Tibial nerve (tissue), 4 donors: ENCODE data around the gene AGBL1. TPM values are rescaled to one million over a fixed set of nuclear protein-coding genes. Genes with fewer than 3 reads are reported as not detected.

Experiments used
- DNase-seq, 2 donors: peaks; one replicate each; pipeline ENCODE4 v3.0.0-alpha.2; 2019; ENCODE audit warnings: low spot score in 2 of 2
- H3K27ac ChIP-seq, 4 donors: fragments of 200-600 bp; sonication (generic) in 3 of 4; one replicate each; pipeline ENCODE4 v1.5.1; 2017 to 2019; ENCODE audit warnings: mild to moderate bottlenecking in 1 of 4
- H3K27me3 ChIP-seq, 2 donors: fragments of 200-600 bp; sonication (generic) in 1 of 2; one replicate each; pipeline versions ENCODE4 v1.5.1 to v1.6.0; 2017 to 2019
- H3K36me3 ChIP-seq, 3 donors: fragments of 200-600 bp; sonication (generic); one replicate each; pipeline ENCODE4 v1.5.1; 2018 to 2019
- H3K4me1 ChIP-seq, 4 donors: fragments of 200-600 bp; sonication (generic) in 3 of 4; one replicate each; pipeline ENCODE4 v1.5.1; 2017 to 2019
- H3K4me3 ChIP-seq, 4 donors: fragments of 200-600 bp; sonication (generic) in 3 of 4; one replicate each; pipeline ENCODE4 v1.5.1; 2017 to 2019; ENCODE audit warnings: mild to moderate bottlenecking in 1 of 4, moderate library complexity in 1 of 4
- H3K9me3 ChIP-seq, 4 donors: fragments of 200-600 bp; sonication (generic) in 3 of 4; one replicate each; pipeline ENCODE4 v1.5.1; 2017 to 2019
- EP300 ChIP-seq, 2 donors: sonication (generic); formaldehyde crosslinking; IDR thresholded peaks; one replicate each; pipeline ENCODE4 v1.6.1; 2017; ENCODE audit warnings: antibody characterized with exemption in 2 of 2, mild to moderate bottlenecking in 1 of 2
- POLR2A ChIP-seq, 2 donors: fragments of 450-650 bp; IDR thresholded peaks; one replicate each; pipeline ENCODE4 v1.6.1; 2017; ENCODE audit warnings: antibody characterized with exemption in 2 of 2, mild to moderate bottlenecking in 2 of 2, moderate library complexity in 2 of 2
- WGBS, 2 donors: methylation state at CpG; one replicate each; pipeline ENCODE4 v1.1.5; 2018; 5-methylcytosine and 5-hydroxymethylcytosine counted together
- total RNA-seq, 4 donors: library from RNA; depleted of rRNA; stranded (reverse); fragments of >200 nt; gene quantifications; one replicate each; pipeline ENCODE4 v1.1.0, GENCODE V29; 2016
- TF ChIP-seq, protein P1 (sequence below), 5 experiments: fragments of 200-600 bp in 3 of 5; fragments of 450-650 bp in 2 of 5; sonication (generic) in 3 of 5; IDR thresholded peaks; one replicate each; pipeline ENCODE4 v1.5.1; 2016 to 2019; ENCODE audit warnings: antibody characterized with exemption in 5 of 5, mild to moderate bottlenecking in 3 of 5, moderate library complexity in 2 of 5

AGBL1 gene
- total RNA-seq, 4 donors from 2014 or later = under 0.01 to 1.2 (median 0.21) TPM; not detected in 1

DNA sequence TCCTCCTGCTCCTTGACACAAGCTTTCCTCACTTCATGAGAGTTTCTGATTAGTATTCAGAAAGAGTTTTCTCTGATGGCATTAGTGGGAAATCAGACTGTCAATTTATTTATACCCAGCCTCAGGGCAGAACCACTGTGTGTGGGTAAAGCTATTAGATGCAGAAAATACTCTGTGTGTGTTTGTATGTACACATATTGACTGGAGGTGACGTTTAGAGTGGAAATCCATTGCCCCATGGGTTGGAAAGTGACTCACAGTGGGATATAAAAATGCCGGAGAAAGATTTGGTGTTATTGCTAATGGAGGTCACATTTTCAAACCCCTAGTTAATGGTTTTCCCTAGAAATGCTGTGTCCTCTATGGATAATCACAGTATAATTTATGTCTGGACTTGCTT is 577.6 kb downstream of the AGBL1 start:
- Histone ChIP-seq H3K36me3 (no peaks in the 10 kb centered on the region), H3K4me1 (no peaks in the 10 kb centered on the region), H3K4me3 (no peak overlapping the region), H3K27me3 (no peaks in the 10 kb centered on the region), H3K9me3 (no peaks in the 10 kb centered on the region), H3K27ac (no peak overlapping the region)
- WGBS, 2 donors = 72 to 76% methylated on average over 2 of the region's 2 CpGs
- TF ChIP-seq, protein P1, sequence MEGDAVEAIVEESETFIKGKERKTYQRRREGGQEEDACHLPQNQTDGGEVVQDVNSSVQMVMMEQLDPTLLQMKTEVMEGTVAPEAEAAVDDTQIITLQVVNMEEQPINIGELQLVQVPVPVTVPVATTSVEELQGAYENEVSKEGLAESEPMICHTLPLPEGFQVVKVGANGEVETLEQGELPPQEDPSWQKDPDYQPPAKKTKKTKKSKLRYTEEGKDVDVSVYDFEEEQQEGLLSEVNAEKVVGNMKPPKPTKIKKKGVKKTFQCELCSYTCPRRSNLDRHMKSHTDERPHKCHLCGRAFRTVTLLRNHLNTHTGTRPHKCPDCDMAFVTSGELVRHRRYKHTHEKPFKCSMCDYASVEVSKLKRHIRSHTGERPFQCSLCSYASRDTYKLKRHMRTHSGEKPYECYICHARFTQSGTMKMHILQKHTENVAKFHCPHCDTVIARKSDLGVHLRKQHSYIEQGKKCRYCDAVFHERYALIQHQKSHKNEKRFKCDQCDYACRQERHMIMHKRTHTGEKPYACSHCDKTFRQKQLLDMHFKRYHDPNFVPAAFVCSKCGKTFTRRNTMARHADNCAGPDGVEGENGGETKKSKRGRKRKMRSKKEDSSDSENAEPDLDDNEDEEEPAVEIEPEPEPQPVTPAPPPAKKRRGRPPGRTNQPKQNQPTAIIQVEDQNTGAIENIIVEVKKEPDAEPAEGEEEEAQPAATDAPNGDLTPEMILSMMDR (IDR thresholded peaks at IDR 0.05) = no peak
- no peak for TF ChIP-seq EP300 (IDR thresholded peaks at IDR 0.05)
- TF ChIP-seq POLR2A (IDR thresholded peaks at IDR 0.05) = no peak
- no peak for DNase-seq

DNA sequence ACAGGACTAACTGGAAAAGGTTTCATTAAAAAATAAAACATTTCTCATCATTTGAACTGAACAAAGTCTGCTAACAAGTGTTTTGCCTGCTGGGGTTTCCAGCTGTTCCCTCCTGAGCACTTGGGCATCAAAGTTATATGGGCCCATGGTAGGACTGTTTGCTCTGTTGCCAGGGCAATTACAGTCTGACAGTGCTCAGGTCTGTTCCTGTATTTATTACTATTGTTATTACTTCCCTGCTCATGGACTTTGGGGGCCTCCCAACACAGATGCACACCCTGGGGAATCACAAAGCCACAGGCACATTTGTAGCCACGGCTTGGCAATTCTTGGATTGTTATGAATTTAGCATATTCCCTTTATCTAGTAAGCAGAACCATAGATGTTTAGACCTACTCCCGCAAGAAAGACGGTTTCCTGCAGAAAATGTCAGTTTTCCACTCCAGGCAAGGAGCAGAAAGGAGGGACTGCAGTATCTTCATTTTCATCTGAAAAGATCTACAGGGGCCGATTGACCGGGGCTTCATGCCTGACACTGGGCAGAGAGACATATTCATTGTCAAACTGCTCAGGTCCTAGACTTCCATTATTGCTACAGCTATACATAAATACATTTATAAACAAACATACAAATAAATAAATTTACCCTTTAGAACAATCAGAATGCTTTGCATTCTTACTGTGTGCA is 580.2 kb downstream of the AGBL1 start:
- H3K9me3 ChIP-seq = no peaks in the 10 kb centered on the region
- TF ChIP-seq, protein P1 (IDR thresholded peaks at IDR 0.05) = no peak
- TF ChIP-seq POLR2A (IDR thresholded peaks at IDR 0.05) = no peak
- no peak for TF ChIP-seq EP300 (IDR thresholded peaks at IDR 0.05)
- 69 to 71% methylated on average over 5 of the region's 5 CpGs for WGBS, 2 donors
- H3K36me3 ChIP-seq = no peaks in the 10 kb centered on the region
- H3K27me3 ChIP-seq = no peaks in the 10 kb centered on the region
- no peak overlapping the region for H3K4me3 ChIP-seq
- DNase-seq = no peak
- no peaks in the 10 kb centered on the region for H3K4me1 ChIP-seq
- H3K27ac ChIP-seq = no peak overlapping the region

DNA sequence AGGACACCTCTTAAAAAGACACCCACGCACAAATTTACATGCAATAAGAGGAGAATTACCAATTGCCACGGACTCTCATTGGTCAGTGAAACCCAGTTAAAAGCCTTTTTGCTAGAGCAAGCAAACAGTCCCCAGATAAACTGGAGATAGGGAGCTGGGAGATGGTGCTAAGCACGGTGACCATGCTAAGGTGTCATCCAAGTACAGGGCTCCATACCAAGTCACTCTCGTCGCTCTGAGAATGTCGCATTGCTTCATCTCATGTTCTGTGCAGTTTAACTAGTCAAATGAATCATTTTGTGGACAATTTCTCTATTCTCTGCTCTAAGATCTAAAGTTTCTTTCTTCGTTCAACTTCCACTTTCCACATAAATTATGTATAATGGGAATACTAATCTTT is 581.9 kb downstream of the AGBL1 start:
- no peak for DNase-seq
- Histone ChIP-seq H3K36me3 (no peaks in the 10 kb centered on the region), H3K9me3 (no peaks in the 10 kb centered on the region), H3K27me3 (no peaks in the 10 kb centered on the region), H3K4me3 (no peak overlapping the region), H3K4me1 (no peaks in the 10 kb centered on the region), H3K27ac (no peak overlapping the region)
- TF ChIP-seq EP300 (IDR thresholded peaks at IDR 0.05) = no peak
- TF ChIP-seq, protein P1 (IDR thresholded peaks at IDR 0.05) = no peak
- no peak for TF ChIP-seq POLR2A (IDR thresholded peaks at IDR 0.05)
- 87% methylated on average over 7 of the region's 7 CpGs for WGBS, 2 donors

DNA sequence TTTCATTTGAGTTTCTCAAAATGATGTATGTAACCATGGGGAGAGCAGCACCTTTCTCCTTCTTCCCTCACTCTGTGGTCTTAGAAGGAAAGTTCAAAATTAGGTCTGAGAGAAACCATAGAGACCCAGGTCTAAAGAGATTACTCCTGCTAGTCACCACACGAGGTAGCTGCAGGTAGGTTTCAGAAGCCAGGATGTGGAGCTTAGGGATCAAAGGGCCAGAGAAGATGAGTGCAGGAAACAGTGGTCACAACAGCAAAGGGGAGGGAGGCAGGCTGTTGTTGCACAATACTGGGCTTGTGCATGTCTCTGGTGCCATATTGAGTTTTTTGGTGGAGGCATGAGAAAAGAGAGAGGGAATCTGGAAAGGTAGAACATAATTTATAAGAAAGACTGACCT is 583.6 kb downstream of the AGBL1 start:
- WGBS, 2 donors = 57 to 58% methylated on average over 1 of the region's 1 CpG
- TF ChIP-seq, protein P1 (IDR thresholded peaks at IDR 0.05) = no peak
- TF ChIP-seq POLR2A (IDR thresholded peaks at IDR 0.05) = no peak
- no peak for TF ChIP-seq EP300 (IDR thresholded peaks at IDR 0.05)
- H3K4me3 ChIP-seq = no peak overlapping the region

DNA sequence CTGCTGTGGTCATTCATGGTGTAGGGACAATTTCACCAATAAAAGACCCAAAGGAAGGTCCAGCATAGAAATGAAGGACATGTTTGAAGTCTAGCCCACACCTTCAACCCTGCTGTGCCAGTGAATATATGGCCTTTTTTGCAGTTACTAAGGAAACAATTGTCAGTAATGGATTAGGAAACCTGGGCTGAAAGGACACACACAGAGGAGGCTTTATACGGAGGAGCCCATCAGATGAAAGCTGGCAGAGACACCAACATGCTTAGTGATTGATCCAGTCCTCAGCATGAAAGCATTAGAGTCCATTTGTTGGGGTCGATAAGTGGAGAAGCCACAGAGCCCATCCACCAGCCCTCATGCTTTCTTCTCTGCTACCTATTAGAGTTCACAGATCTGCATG is 584.3 kb downstream of the AGBL1 start:
- 51 to 58% methylated on average over 2 of the region's 2 CpGs for WGBS, 2 donors
- Histone ChIP-seq H3K4me1 (no peaks in the 10 kb centered on the region), H3K36me3 (no peaks in the 10 kb centered on the region), H3K4me3 (no peak overlapping the region), H3K27ac (no peak overlapping the region), H3K27me3 (no peaks in the 10 kb centered on the region), H3K9me3 (peaks cover 0 to 5% (median 0%) of the 10 kb centered on the region in 4 donors)
- TF ChIP-seq EP300 (IDR thresholded peaks at IDR 0.05) (no peak), POLR2A (IDR thresholded peaks at IDR 0.05) (no peak)
- TF ChIP-seq, protein P1 (IDR thresholded peaks at IDR 0.05) = no peak
- DNase-seq = no peak

More for the DNA sequence above, 583.6 kb downstream of the AGBL1 start:
- DNase-seq = no peak
- no peak overlapping the region for H3K27ac ChIP-seq
- H3K9me3 ChIP-seq = peaks cover 0 to 5% (median 0%) of the 10 kb centered on the region in 4 donors
- H3K36me3 ChIP-seq = no peaks in the 10 kb centered on the region
- H3K4me1 ChIP-seq = no peaks in the 10 kb centered on the region
- no peaks in the 10 kb centered on the region for H3K27me3 ChIP-seq
